H9 (cell line): ENCODE data around the gene FERMT2. TPM values are rescaled to one million over a fixed set of nuclear protein-coding genes. Genes with fewer than 3 reads are reported as not detected.

Experiments
- DNase-seq: peaks from one replicate; pipeline ENCODE4 v3.0.0-alpha.2; 2017
- H2AFZ ChIP-seq: one replicate; pipeline ENCODE4 v1.6.1; 2013; ENCODE audit warnings: mild to moderate bottlenecking, low read length, control low read depth, moderate library complexity
- H2AK5ac ChIP-seq: 2 replicates; pipeline ENCODE4 v1.6.1; 2013; ENCODE audit warnings: low read length, control low read depth, mixed read lengths; ENCODE audit not compliant: insufficient read length
- H2BK120ac ChIP-seq: one replicate; pipeline ENCODE4 v1.6.1; 2013; ENCODE audit warnings: low read depth, mild to moderate bottlenecking, low read length, control low read depth, inconsistent platforms; ENCODE audit not compliant: poor library complexity, severe bottlenecking
- H2BK12ac ChIP-seq: 2 replicates; pipeline ENCODE4 v1.6.1; 2013; ENCODE audit warnings: low read length, control low read depth, mixed read lengths, low read depth; ENCODE audit not compliant: insufficient read length
- H2BK15ac ChIP-seq: 2 replicates; pipeline ENCODE4 v1.6.1; 2013; ENCODE audit warnings: low read depth, low read length, control low read depth
- H2BK20ac ChIP-seq: one replicate; pipeline ENCODE4 v1.6.1; 2013; ENCODE audit warnings: low read depth, mild to moderate bottlenecking, low read length, control low read depth, inconsistent platforms; ENCODE audit not compliant: poor library complexity, severe bottlenecking
- H2BK5ac ChIP-seq: 2 replicates; pipeline ENCODE4 v1.6.1; 2013; ENCODE audit warnings: low read length, control low read depth, mixed read lengths; ENCODE audit not compliant: insufficient read length
- H3K14ac ChIP-seq: 2 replicates; pipeline ENCODE4 v1.6.1; 2013; ENCODE audit warnings: low read length, control low read depth; ENCODE audit not compliant: insufficient read depth
- H3K18ac ChIP-seq: 2 replicates; pipeline ENCODE4 v1.6.1; 2013; ENCODE audit warnings: low read depth, mild to moderate bottlenecking, mixed read lengths, low read length, control low read depth; ENCODE audit not compliant: insufficient read length
- H3K23ac ChIP-seq: 2 replicates; pipeline ENCODE4 v1.6.1; 2013; ENCODE audit warnings: low read length, control low read depth, mixed read lengths, low read depth; ENCODE audit not compliant: insufficient read length
- H3K23me2 ChIP-seq: 2 replicates; pipeline ENCODE4 v1.6.1; 2013; ENCODE audit warnings: low read depth, mild to moderate bottlenecking, mixed read lengths, low read length, control low read depth; ENCODE audit not compliant: insufficient read length, poor library complexity, severe bottlenecking
- H3K27ac ChIP-seq: 2 replicates; pipeline ENCODE4 v1.5.1; 2013; ENCODE audit warnings: low read length, control low read depth, mixed read lengths, low read depth; ENCODE audit not compliant: insufficient read length
- H3K27me3 ChIP-seq: 2 replicates; pipeline ENCODE4 v1.6.1; 2013; ENCODE audit warnings: low read length, control low read depth, inconsistent platforms; ENCODE audit not compliant: insufficient read depth
- H3K4ac ChIP-seq: 2 replicates; pipeline ENCODE4 v1.6.1; 2013; ENCODE audit warnings: low read depth, mild to moderate bottlenecking, control low read depth, inconsistent platforms, low read length, moderate library complexity
- H3K4me1 ChIP-seq: 2 replicates; pipeline ENCODE4 v1.6.1; 2013; ENCODE audit warnings: low read length, control low read depth, inconsistent platforms; ENCODE audit not compliant: insufficient read depth
- H3K4me2 ChIP-seq: 2 replicates; pipeline ENCODE4 v1.6.1; 2013; ENCODE audit warnings: low read length, control low read depth, mixed read lengths; ENCODE audit not compliant: insufficient read length, insufficient read depth
- H3K56ac ChIP-seq: 2 replicates; pipeline ENCODE4 v1.6.1; 2013; ENCODE audit warnings: low read depth, mild to moderate bottlenecking, mixed read lengths, low read length, control low read depth; ENCODE audit not compliant: insufficient read length
- H3K79me1 ChIP-seq: 2 replicates; pipeline ENCODE4 v1.6.1; 2013; ENCODE audit warnings: low read depth, mild to moderate bottlenecking, moderate library complexity, low read length, control low read depth, inconsistent platforms; ENCODE audit not compliant: insufficient read depth, poor library complexity, severe bottlenecking
- H3K79me2 ChIP-seq: 2 replicates; pipeline ENCODE4 v1.6.1; 2013; ENCODE audit warnings: low read length, control low read depth, inconsistent platforms; ENCODE audit not compliant: insufficient read depth
- H3K9ac ChIP-seq: 2 replicates; pipeline ENCODE4 v1.6.1; 2013; ENCODE audit warnings: low read length, control low read depth, mixed read lengths; ENCODE audit not compliant: insufficient read length; ENCODE audit errors: extremely low read depth
- H3K9me3 ChIP-seq: one replicate; pipeline ENCODE4 v1.6.1; 2013; ENCODE audit warnings: low read depth, low read length, inconsistent platforms; ENCODE audit not compliant: control insufficient read depth
- H3T11ph ChIP-seq: one replicate; pipeline ENCODE4 v1.6.1; 2013; ENCODE audit warnings: mild to moderate bottlenecking, low read length, control low read depth, inconsistent platforms
- H4K20me1 ChIP-seq: one replicate; pipeline ENCODE4 v1.6.1; 2013; ENCODE audit not compliant: control insufficient read depth, insufficient read length, insufficient read depth
- H4K5ac ChIP-seq: 2 replicates; pipeline ENCODE4 v1.6.1; 2013; ENCODE audit warnings: low read depth, mild to moderate bottlenecking, mixed read lengths, low read length, control low read depth; ENCODE audit not compliant: insufficient read length
- H4K8ac ChIP-seq: replicated peaks from 2 replicates; pipeline ENCODE4 v1.6.1; 2013; ENCODE audit warnings: low read length, control low read depth, mixed read lengths, low read depth; ENCODE audit not compliant: insufficient read length
- H4K91ac ChIP-seq: 2 replicates; pipeline ENCODE4 v1.6.1; 2013; ENCODE audit warnings: low read depth, mild to moderate bottlenecking, moderate library complexity, mixed read lengths, low read length, control low read depth; ENCODE audit not compliant: insufficient read length
- H3K27ac Mint-ChIP-seq, 3 experiments: 2 replicates in 2 of 3; 3 replicates in 1 of 3; pipeline ENCODE4 v1.8.0; 2020 to 2021; ENCODE audit warnings: mixed read lengths in 3 of 3, mild to moderate bottlenecking in 1 of 3, moderate library complexity in 1 of 3
- H3K27me3 Mint-ChIP-seq: 2 replicates; pipeline ENCODE4 v1.8.0; 2021; ENCODE audit warnings: low read depth, mild to moderate bottlenecking, moderate library complexity, mixed read lengths
- H3K36me3 Mint-ChIP-seq, 3 experiments: 2 replicates in 2 of 3; 3 replicates in 1 of 3; pipeline ENCODE4 v1.8.0; 2020 to 2021; ENCODE audit warnings: low read depth in 3 of 3, mixed read lengths in 3 of 3; ENCODE audit not compliant: insufficient read depth in 1 of 3
- H3K4me1 Mint-ChIP-seq, 2 experiments: 2 replicates each; pipeline ENCODE4 v1.8.0; 2020; ENCODE audit warnings: mixed read lengths in 2 of 2
- H3K4me3 Mint-ChIP-seq, 2 experiments: 2 replicates in 1 of 2; 3 replicates in 1 of 2; pipeline ENCODE4 v1.8.0; 2020 to 2021; ENCODE audit warnings: mild to moderate bottlenecking in 2 of 2, mixed read lengths in 2 of 2, moderate library complexity in 1 of 2
- H3K9me3 Mint-ChIP-seq, 2 experiments: 2 replicates in 1 of 2; 3 replicates in 1 of 2; pipeline ENCODE4 v1.8.0; 2020; ENCODE audit warnings: mild to moderate bottlenecking in 2 of 2, mixed read lengths in 2 of 2, moderate library complexity in 1 of 2
- total RNA-seq: library from RNA; stranded (reverse); gene quantifications from 2 replicates; pipeline ENCODE4 v1.2.1, GENCODE V29; 2021
- TF ChIP-seq, protein P1 (sequence below): fragments of 200-600 bp; sonication (generic); conservative IDR thresholded peaks from 3 replicates; pipeline ENCODE4 v1.8.0; 2021; ENCODE audit warnings: antibody characterized with exemption, mild to moderate bottlenecking

Gene FERMT2
- total RNA-seq, 1 experiment from 2014 or later, result 128 TPM

DNA sequence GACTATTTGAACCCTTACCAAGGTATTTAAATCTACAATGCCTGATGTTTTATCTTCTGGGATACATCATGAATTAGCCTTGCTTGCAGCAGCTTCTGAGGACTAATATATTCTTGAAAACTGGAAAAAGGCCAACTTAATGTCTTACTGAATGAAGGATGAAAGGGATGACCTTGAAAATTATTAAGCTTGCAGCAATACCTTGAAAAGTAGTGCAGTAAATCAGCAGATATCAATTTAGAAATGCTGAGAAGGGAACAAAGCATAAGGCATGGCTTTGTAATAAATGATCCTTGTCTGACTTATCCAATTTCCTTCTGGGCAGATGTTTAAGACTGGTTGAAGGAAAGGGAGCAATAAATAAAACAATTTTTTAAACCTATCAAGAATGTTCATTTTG lies 37.3 kb upstream of the FERMT2 start:
- Histone ChIP-seq H3K4me1 (no peaks in the 10 kb centered on the region), H2BK20ac (no peak overlapping the region)

More for the DNA sequence above, 37.3 kb upstream of the FERMT2 start:
- Histone ChIP-seq H3K56ac (no peak overlapping the region), H2BK15ac (no peak overlapping the region), H3K79me1 (no peaks in the 10 kb centered on the region), H4K8ac (no peak overlapping the region), H3K27ac (no peak overlapping the region), H3K4me2 (no peak overlapping the region), H4K5ac (no peak overlapping the region), H3K9me3 (no peaks in the 10 kb centered on the region), H3K14ac (no peak overlapping the region), H3K23ac (no peak overlapping the region), H3T11ph (no peak overlapping the region), H3K4ac (no peak overlapping the region), H3K27me3 (no peaks in the 10 kb centered on the region), H3K9ac (no peak overlapping the region), H4K91ac (no peak overlapping the region), H2BK120ac (no peak overlapping the region), H2BK12ac (no peak overlapping the region), H2AK5ac (no peak overlapping the region), H3K18ac (no peak overlapping the region), H3K79me2 (no peaks in the 10 kb centered on the region), H2AFZ (no peak overlapping the region), H2BK5ac (no peak overlapping the region), H3K23me2 (no peaks in the 10 kb centered on the region), H4K20me1 (no peaks in the 10 kb centered on the region)
- no peaks in the 10 kb centered on the region; a peak in 1 of 7 replicates for H3K36me3 Mint-ChIP-seq
- H3K9me3 Mint-ChIP-seq, result no peaks in the 10 kb centered on the region
- H3K27me3 Mint-ChIP-seq, result no peaks in the 10 kb centered on the region
- TF ChIP-seq, protein P1, sequence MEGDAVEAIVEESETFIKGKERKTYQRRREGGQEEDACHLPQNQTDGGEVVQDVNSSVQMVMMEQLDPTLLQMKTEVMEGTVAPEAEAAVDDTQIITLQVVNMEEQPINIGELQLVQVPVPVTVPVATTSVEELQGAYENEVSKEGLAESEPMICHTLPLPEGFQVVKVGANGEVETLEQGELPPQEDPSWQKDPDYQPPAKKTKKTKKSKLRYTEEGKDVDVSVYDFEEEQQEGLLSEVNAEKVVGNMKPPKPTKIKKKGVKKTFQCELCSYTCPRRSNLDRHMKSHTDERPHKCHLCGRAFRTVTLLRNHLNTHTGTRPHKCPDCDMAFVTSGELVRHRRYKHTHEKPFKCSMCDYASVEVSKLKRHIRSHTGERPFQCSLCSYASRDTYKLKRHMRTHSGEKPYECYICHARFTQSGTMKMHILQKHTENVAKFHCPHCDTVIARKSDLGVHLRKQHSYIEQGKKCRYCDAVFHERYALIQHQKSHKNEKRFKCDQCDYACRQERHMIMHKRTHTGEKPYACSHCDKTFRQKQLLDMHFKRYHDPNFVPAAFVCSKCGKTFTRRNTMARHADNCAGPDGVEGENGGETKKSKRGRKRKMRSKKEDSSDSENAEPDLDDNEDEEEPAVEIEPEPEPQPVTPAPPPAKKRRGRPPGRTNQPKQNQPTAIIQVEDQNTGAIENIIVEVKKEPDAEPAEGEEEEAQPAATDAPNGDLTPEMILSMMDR, result no peak
- H3K4me1 Mint-ChIP-seq, result no peaks in the 10 kb centered on the region
- no peak overlapping the region for H3K27ac Mint-ChIP-seq
- DNase-seq, result no peak
- H3K4me3 Mint-ChIP-seq, result no peak overlapping the region
